HEK293T (cell line): Measurements from ENCODE around the gene COL4A5.

Experiments used
- ARNT ChIP-seq: fragments of 450-650 bp; IDR thresholded peaks from 2 replicates; pipeline ENCODE4 v1.6.1; 2017; ENCODE audit warnings: mild to moderate bottlenecking
- BHLHE40 ChIP-seq: fragments of 450-650 bp; IDR thresholded peaks from 2 replicates; pipeline ENCODE4 v1.6.1; 2016; ENCODE audit warnings: mild to moderate bottlenecking, moderate library complexity, borderline replicate concordance
- CTBP1 ChIP-seq: fragments of 450-650 bp; IDR thresholded peaks from 2 replicates; pipeline ENCODE4 v1.6.1; 2016; ENCODE audit warnings: borderline replicate concordance
- ELF4 ChIP-seq: fragments of 450-650 bp; IDR thresholded peaks from 2 replicates; pipeline ENCODE4 v1.6.1; 2017; ENCODE audit warnings: antibody characterized with exemption
- FOXK2 ChIP-seq: fragments of 450-650 bp; IDR thresholded peaks from 2 replicates; pipeline ENCODE4 v1.6.1; 2016; ENCODE audit warnings: mild to moderate bottlenecking
- FOXM1 ChIP-seq: fragments of 450-650 bp; IDR thresholded peaks from 2 replicates; pipeline ENCODE4 v1.6.1; 2017; ENCODE audit warnings: mild to moderate bottlenecking, borderline replicate concordance
- LEF1 ChIP-seq: fragments of 450-650 bp; IDR thresholded peaks from 2 replicates; pipeline ENCODE4 v1.6.1; 2017; ENCODE audit warnings: mild to moderate bottlenecking, borderline replicate concordance
- SP1 ChIP-seq: fragments of 450-650 bp; IDR thresholded peaks from 2 replicates; pipeline ENCODE4 v1.6.1; 2017
- SUZ12 ChIP-seq: fragments of 450-650 bp; IDR thresholded peaks from 2 replicates; pipeline ENCODE4 v1.6.1; 2016; ENCODE audit warnings: mild to moderate bottlenecking
- TARDBP ChIP-seq: fragments of 450-650 bp; IDR thresholded peaks from 2 replicates; pipeline ENCODE4 v1.6.1; 2016
- TF ChIP-seq, protein P1 (sequence below): fragments of 450-650 bp; IDR thresholded peaks from 2 replicates; pipeline ENCODE4 v1.6.1; 2016

DNA sequence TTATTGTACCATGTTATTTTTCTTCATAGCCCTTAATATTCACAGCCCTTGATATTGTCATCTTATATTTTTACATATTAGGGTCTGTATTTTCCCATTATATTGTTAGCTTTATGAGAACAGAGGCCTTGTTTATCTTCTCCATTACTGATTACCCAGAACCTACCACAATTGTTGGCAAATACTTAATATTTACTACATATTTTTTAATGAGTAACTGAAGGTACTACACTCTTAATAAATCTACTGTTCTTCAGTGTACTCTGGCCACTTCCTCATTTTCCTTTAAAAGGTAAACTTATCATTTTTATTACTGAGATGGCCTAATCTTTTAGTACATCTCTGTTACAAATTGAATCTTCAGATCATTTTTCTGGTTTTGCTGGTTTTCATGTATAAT, 133.5 kb downstream of the COL4A5 start:
- TF ChIP-seq, protein P1, sequence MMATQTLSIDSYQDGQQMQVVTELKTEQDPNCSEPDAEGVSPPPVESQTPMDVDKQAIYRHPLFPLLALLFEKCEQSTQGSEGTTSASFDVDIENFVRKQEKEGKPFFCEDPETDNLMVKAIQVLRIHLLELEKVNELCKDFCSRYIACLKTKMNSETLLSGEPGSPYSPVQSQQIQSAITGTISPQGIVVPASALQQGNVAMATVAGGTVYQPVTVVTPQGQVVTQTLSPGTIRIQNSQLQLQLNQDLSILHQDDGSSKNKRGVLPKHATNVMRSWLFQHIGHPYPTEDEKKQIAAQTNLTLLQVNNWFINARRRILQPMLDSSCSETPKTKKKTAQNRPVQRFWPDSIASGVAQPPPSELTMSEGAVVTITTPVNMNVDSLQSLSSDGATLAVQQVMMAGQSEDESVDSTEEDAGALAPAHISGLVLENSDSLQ, result no peak
- no peak for TF ChIP-seq SP1
- TF ChIP-seq SUZ12, result no peak
- TF ChIP-seq LEF1, result no peak
- TF ChIP-seq BHLHE40, result no peak
- TF ChIP-seq TARDBP, result no peak
- no peak for TF ChIP-seq ARNT
- TF ChIP-seq CTBP1, result no peak
- TF ChIP-seq FOXK2, result no peak
- TF ChIP-seq ELF4, result no peak
- no peak for TF ChIP-seq FOXM1
